Thoracic aorta (tissue), 2 donors: ENCODE results near the gene MPV17L2. TPM values are rescaled to one million over a fixed set of nuclear protein-coding genes. Genes with fewer than 3 reads are reported as not detected.
"Not testable (repeated sequence)": the region's sequence is repeated elsewhere in the genome, so short reads cannot be mapped to it uniquely, and the experiment has no call there.

ENCODE experiments used
- ATAC-seq: fragments of 150-250 bp; one replicate; pipeline ENCODE4 v1.8.0; 2017; ENCODE audit warnings: low read depth; ENCODE audit not compliant: insufficient number of reproducible peaks, low FRiP score
- DNase-seq: peaks from one replicate; pipeline ENCODE4 v3.0.0-alpha.2; 2020; ENCODE audit warnings: low spot score
- H3K27ac ChIP-seq, 2 donors: fragments of 200-600 bp; sonication (generic); 1 replicate in 1 of 2; 2 replicates in 1 of 2; pipeline ENCODE4 v1.5.1; 2016; ENCODE audit warnings: mild to moderate bottlenecking in 2 of 2, moderate library complexity in 2 of 2
- H3K27me3 ChIP-seq: fragments of 200-600 bp; sonication (generic); replicated peaks from 2 replicates; pipeline ENCODE4 v1.6.0; 2016; ENCODE audit warnings: mild to moderate bottlenecking; ENCODE audit not compliant: insufficient read depth
- H3K36me3 ChIP-seq: fragments of 200-600 bp; sonication (generic); one replicate; pipeline ENCODE4 v1.5.1; 2016
- H3K4me1 ChIP-seq, 2 donors: fragments of 200-600 bp; sonication (generic); 1 replicate in 1 of 2; 2 replicates in 1 of 2; pipeline versions ENCODE4 v1.5.1 to v1.6.0; 2016; ENCODE audit warnings: low read depth in 2 of 2, mild to moderate bottlenecking in 1 of 2; ENCODE audit not compliant: control insufficient read depth in 1 of 2
- H3K4me3 ChIP-seq: fragments of 200-600 bp; sonication (generic); 2 replicates; pipeline ENCODE4 v1.5.1; 2016; ENCODE audit warnings: mild to moderate bottlenecking
- H3K9me3 ChIP-seq: fragments of 200-600 bp; sonication (generic); 2 replicates; pipeline ENCODE4 v1.5.1; 2016
- CTCF ChIP-seq: fragments of 200-600 bp; sonication (generic); IDR thresholded peaks from one replicate; pipeline ENCODE4 v1.5.1; 2019; ENCODE audit warnings: antibody characterized with exemption
- total RNA-seq, 2 donors: library from RNA; depleted of rRNA; stranded (reverse); fragments of >200 nt; gene quantifications; one replicate each; pipeline versions ENCODE4 v1.1.0 to v1.2.3, GENCODE V29; 2016

Gene MPV17L2
- total RNA-seq, 2 donors from 2014 or later = 10.6 to 16.1 TPM

- Histone ChIP-seq H3K9me3 (no peaks in the 10 kb centered on the region), H3K4me3 (no peak overlapping the region), H3K27ac (no peak overlapping the region), H3K4me1 (peaks cover 5 to 11% of the 10 kb centered on the region in 2 donors), H3K36me3 (no peaks in the 10 kb centered on the region), H3K27me3 (no peaks in the 10 kb centered on the region)
- peak; percentile 68 for TF ChIP-seq CTCF
- DNase-seq (no peak), ATAC-seq (no peak)
These were observed 15.3 kb downstream of the MPV17L2 start for GRCh38 chr19:18208098-18208951.

- H3K4me1 ChIP-seq, ATAC-seq, H3K27ac ChIP-seq, H3K4me3 ChIP-seq, H3K9me3 ChIP-seq, H3K36me3 ChIP-seq, DNase-seq, H3K27me3 ChIP-seq: not testable (repeated sequence)
These were observed 16.9 kb downstream of the MPV17L2 start for GRCh38 chr19:18209912-18210311.

- no peak for TF ChIP-seq CTCF
- DNase-seq = no peak
- Histone ChIP-seq H3K4me3 (no peak overlapping the region), H3K27me3 (no peaks in the 10 kb centered on the region), H3K36me3 (no peaks in the 10 kb centered on the region), H3K9me3 (no peaks in the 10 kb centered on the region), H3K4me1 (no peaks in the 10 kb centered on the region), H3K27ac (no peak overlapping the region)
- ATAC-seq = no peak
These were observed 18.7 kb downstream of the MPV17L2 start for GRCh38 chr19:18211683-18212082.

- Histone ChIP-seq H3K4me1 (no peaks in the 10 kb centered on the region), H3K36me3 (no peaks in the 10 kb centered on the region), H3K27me3 (no peaks in the 10 kb centered on the region), H3K27ac (no peak overlapping the region), H3K4me3 (no peak overlapping the region), H3K9me3 (no peaks in the 10 kb centered on the region)
- ATAC-seq = no peak
- no peak for DNase-seq
- TF ChIP-seq CTCF = no peak
These were observed 21.9 kb downstream of the MPV17L2 start for GRCh38 chr19:18214779-18215433.

- Histone ChIP-seq H3K4me3 (no peak overlapping the region), H3K9me3 (no peaks in the 10 kb centered on the region), H3K27ac (no peak overlapping the region), H3K4me1 (no peaks in the 10 kb centered on the region), H3K27me3 (no peaks in the 10 kb centered on the region), H3K36me3 (no peaks in the 10 kb centered on the region)
- TF ChIP-seq CTCF = no peak
- ATAC-seq (no peak), DNase-seq (no peak)
These were observed 23.8 kb downstream of the MPV17L2 start for GRCh38 chr19:18216789-18217188.
